ENCODE data around the gene ARHGEF25.

Gene ARHGEF25

DNA sequence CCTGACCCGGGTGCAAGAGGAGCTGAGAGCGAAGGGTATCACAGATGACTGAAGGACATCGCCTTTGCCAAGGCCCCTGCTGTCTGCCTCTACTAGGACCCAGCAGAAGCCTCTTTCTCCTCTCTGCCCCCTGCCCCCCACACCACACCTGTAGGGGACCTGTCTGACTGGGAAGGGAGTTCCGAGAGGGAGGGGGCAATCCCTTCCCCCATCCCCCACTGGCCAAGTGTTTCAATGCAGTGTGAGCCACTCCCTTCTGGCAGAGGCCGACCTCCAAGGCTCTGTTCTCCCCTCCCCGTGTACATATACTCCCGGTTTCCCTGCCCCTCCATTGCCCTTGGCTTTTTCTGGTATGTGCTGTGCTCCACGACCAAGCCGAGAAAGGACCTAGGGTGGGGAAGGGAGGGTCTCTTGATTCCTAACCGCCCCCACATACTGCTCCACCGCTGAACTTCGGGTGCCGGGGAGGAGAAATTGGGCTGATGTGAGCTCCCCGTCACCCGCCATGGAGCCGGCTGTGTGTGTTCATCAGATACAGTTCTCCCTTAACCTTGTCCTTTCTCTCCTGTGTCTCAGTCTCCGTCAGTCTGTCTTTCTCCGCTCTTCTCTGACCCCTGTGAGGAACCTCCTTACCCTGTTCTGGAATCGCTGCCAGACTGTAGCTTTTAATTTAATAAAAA is 2.0 kb upstream of the ARHGEF25 start:
- DNase-seq (ENCODE audit: low read depth in 2 of 2): no peak
- H3K4me3 ChIP-seq (replicated peaks in 1 of 2; ENCODE audit: low read depth in 2 of 2, low read length in 2 of 2): no peak overlapping the region
- TF ChIP-seq, protein P1, sequence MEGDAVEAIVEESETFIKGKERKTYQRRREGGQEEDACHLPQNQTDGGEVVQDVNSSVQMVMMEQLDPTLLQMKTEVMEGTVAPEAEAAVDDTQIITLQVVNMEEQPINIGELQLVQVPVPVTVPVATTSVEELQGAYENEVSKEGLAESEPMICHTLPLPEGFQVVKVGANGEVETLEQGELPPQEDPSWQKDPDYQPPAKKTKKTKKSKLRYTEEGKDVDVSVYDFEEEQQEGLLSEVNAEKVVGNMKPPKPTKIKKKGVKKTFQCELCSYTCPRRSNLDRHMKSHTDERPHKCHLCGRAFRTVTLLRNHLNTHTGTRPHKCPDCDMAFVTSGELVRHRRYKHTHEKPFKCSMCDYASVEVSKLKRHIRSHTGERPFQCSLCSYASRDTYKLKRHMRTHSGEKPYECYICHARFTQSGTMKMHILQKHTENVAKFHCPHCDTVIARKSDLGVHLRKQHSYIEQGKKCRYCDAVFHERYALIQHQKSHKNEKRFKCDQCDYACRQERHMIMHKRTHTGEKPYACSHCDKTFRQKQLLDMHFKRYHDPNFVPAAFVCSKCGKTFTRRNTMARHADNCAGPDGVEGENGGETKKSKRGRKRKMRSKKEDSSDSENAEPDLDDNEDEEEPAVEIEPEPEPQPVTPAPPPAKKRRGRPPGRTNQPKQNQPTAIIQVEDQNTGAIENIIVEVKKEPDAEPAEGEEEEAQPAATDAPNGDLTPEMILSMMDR (IDR thresholded peaks at IDR 0.05; ENCODE audit: low read depth, low read length): no peak

DNA sequence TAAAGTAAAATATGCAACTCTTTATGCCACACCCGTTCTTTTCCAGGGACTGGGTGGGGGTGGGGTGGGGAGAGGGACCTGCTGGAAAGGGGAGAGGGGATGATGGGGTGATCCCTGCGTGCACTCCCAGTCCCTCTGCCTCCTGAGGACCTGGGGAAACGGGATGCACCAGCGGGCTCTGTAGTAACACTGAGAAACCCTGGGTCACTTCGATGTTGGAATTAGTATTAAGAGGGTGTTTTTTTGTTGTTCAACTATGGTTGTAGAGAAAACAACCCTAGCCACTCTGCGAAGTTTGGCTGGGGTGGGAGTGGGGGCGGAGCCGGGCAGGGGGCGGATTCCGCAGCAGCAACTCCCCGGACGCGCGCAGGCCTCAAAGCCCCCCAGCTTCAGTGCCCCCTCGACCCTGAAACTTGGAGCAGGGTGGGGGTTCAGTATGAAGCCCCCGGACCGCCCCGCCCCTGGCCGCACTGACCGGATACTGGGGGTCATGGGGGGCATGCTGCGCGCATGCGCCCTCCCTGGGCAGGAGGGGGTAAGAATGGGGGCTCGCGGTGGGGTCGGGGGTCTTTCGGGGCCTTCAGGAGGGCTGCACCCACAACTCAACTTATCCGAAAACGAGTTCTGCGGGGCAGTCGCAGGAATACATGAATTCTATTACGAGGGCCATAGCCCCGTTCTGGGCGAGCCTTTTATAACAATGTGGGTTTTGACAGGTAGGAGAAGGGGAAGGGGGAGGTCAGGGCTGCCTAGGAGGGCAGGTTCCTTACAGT is 1.3 kb upstream of the ARHGEF25 start:
- TF ChIP-seq, protein P1 (IDR thresholded peaks at IDR 0.05; ENCODE audit: low read depth, low read length): no peak
- no peak for DNase-seq (ENCODE audit: low read depth in 2 of 2)
- H3K4me3 ChIP-seq (replicated peaks in 1 of 2; ENCODE audit: low read depth in 2 of 2, low read length in 2 of 2): no peak overlapping the region

DNA sequence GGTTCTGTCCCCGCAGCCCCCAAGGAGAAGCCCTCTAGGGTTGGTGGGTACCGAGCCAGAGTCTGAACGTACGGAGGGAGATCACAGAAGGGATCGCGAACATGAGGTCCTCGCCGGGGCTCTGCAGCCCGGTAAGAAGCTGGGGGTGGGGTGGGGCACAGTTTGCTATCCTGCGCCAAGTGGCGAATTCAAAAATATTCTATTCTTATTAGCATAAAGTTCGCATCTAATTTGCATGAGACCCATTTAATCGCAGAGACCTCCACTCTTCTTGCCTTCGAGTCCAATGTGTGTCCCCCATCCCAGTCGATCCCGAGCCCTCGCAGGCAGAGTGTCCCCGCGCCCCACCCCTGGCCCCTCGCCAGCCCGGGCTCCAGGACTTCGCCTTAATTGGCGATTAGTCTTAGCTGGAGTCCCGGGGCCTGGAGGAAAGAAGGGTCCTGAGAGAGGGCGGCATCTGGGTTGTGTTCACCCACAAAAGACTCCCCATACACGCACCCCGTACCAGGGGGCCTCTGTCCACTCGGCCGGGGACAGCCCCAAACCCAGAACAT is 604 bp upstream of the ARHGEF25 start:
- TF ChIP-seq, protein P1 (IDR thresholded peaks at IDR 0.05; ENCODE audit: low read depth, low read length): no peak
- peak overlapping the region; percentile 57 to 60 for H3K4me3 ChIP-seq (replicated peaks in 1 of 2; ENCODE audit: low read depth in 2 of 2, low read length in 2 of 2)
- DNase-seq (ENCODE audit: low read depth in 2 of 2): no peak

DNA sequence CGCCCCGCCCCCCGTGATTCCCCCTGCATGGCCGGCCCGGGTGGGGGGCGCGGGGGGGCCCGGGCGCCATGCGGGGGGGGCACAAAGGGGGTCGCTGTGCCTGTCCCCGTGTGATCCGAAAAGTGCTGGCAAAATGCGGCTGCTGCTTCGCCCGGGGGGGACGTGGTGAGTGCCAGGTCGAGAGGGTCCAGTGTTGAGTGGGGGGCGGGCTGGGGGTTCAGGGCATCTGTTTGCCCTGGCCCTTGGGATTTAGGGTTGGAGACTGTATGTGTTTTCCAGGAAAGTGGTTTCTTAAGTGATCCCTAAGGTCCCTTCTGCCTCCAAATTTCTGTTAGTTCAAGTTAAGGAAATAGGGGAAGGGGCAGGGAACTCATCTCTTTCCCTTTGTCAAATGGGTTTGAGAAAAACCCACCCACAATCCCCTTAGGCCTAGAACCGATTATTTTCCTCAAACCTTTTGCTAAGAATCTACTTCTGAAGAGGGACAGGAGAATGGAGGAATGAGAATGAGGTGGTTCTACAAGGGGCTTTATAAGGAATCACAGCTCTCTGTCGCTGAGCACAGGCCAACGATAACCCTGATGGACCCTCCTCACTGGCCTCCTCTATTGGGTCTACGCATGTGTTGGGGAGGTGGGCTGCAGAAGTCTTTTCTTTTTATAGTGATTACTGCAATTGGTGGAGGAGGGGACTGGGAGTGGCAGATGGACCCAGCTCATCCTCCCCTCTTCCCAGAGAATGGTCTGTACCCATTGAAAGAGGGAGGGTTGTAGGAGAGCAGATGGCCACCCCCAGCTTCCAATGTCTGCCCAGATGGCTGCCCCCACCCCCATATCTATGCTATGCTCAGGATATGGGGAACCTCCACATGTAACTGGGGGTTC is 834 bp downstream of the ARHGEF25 start:
- peak overlapping the region; percentile 57 to 60 for H3K4me3 ChIP-seq (replicated peaks in 1 of 2; ENCODE audit: low read depth in 2 of 2, low read length in 2 of 2)
- TF ChIP-seq, protein P1 (IDR thresholded peaks at IDR 0.05; ENCODE audit: low read depth, low read length): no peak
- DNase-seq (ENCODE audit: low read depth in 2 of 2): no peak

DNA sequence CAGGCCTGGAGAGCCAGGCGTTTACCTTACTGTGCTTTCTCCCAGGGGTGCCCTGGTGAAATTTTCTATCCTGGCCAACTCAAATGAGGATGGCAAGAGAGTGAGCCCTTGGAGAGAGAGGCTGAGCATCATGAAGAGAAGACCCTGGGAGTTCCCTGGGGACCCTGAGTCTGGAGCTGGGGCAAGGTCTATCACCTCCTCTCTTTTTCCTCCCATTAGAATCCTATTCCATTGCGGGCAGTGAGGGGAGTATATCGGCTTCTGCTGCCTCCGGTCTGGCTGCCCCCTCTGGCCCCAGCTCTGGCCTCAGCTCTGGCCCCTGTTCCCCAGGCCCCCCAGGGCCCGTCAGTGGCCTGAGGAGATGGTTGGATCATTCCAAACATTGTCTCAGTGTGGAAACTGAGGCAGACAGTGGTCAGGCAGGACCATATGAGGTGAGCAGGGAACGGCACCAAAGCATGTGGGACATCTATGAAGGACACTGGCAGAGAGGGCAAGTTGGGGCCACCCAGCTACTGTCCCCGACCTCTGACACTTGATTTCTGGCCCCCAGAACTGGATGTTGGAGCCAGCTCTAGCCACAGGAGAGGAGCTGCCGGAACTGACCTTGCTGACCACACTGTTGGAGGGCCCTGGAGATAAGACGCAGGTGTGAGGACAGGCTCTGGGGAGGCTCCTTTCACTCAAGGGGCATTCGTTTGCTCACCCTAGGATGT is 1.6 kb downstream of the ARHGEF25 start:
- TF ChIP-seq, protein P1 (IDR thresholded peaks at IDR 0.05; ENCODE audit: low read depth, low read length): no peak
- H3K4me3 ChIP-seq (replicated peaks in 1 of 2; ENCODE audit: low read depth in 2 of 2, low read length in 2 of 2): no peak overlapping the region

More for the DNA sequence above, 1.6 kb downstream of the ARHGEF25 start:
- no peak for DNase-seq (ENCODE audit: low read depth in 2 of 2)
